Uterus (tissue), 2 donors: ENCODE measurements around the gene ABLIM2.

Experiments used
- POLR2A ChIP-seq, 2 donors: fragments of 450-650 bp; IDR thresholded peaks; one replicate each; pipeline ENCODE4 v1.6.1; 2016; ENCODE audit warnings: antibody characterized with exemption in 2 of 2, mild to moderate bottlenecking in 1 of 2, moderate library complexity in 1 of 2
- TF ChIP-seq, protein P1 (sequence below), 4 experiments: fragments of 200-600 bp in 2 of 4; fragments of 450-650 bp in 2 of 4; sonication (generic) in 2 of 4; IDR thresholded peaks; one replicate each; pipeline ENCODE4 v1.5.1; 2016 to 2019; ENCODE audit warnings: antibody characterized with exemption in 4 of 4, mild to moderate bottlenecking in 2 of 4, moderate library complexity in 1 of 4

DNA sequence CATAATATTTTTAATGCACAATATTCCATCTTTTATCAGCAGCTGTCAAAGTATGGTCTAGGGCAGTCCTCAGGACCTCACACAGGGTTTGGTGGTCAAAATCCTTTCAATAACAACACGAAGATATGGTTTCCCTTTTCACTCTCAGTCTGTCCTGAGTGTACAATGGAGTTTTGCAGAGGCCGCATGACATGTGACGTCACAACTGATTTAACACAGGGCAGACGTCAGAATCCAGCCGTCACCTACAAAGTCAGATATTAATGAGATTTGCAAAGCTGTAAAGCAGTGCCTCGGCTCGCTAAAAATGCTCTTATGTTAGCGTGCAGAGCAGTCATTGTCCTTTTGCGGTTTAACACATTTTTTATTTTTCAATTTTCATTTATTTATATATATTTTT lies 12.5 kb downstream of the ABLIM2 start:
- TF ChIP-seq, protein P1, sequence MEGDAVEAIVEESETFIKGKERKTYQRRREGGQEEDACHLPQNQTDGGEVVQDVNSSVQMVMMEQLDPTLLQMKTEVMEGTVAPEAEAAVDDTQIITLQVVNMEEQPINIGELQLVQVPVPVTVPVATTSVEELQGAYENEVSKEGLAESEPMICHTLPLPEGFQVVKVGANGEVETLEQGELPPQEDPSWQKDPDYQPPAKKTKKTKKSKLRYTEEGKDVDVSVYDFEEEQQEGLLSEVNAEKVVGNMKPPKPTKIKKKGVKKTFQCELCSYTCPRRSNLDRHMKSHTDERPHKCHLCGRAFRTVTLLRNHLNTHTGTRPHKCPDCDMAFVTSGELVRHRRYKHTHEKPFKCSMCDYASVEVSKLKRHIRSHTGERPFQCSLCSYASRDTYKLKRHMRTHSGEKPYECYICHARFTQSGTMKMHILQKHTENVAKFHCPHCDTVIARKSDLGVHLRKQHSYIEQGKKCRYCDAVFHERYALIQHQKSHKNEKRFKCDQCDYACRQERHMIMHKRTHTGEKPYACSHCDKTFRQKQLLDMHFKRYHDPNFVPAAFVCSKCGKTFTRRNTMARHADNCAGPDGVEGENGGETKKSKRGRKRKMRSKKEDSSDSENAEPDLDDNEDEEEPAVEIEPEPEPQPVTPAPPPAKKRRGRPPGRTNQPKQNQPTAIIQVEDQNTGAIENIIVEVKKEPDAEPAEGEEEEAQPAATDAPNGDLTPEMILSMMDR (IDR thresholded peaks at IDR 0.05) = no peak
- no peak for TF ChIP-seq POLR2A (IDR thresholded peaks at IDR 0.05)
